ENCODE measurements around the gene SMIM10L2A.

DNA sequence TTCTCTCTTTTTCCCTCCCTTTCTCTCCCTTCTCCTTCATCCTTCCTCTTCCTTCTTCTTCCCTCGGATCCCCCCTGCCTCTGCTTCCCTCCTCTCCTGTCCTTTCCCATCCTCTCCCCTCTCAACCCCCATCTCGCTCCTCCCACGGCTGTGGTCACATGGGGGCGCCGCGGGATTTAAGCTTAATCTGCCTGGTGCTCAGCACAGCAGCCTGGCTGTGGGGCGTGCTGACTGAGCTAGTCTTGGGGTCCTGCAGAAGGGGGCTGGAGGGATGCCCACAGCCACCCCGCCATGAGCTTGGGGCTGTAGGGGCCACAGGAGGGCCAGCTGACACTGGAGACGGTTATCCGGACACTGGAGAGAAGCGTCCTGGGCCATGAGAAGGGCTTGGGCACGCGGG lies 10.7 kb downstream of the SMIM10L2A start:
- no peak for TF ChIP-seq ZNF76 (tag by site-specific recombination; IDR thresholded peaks at IDR 0.05; ENCODE audit: borderline replicate concordance, low read depth)
- TF ChIP-seq, protein P1, sequence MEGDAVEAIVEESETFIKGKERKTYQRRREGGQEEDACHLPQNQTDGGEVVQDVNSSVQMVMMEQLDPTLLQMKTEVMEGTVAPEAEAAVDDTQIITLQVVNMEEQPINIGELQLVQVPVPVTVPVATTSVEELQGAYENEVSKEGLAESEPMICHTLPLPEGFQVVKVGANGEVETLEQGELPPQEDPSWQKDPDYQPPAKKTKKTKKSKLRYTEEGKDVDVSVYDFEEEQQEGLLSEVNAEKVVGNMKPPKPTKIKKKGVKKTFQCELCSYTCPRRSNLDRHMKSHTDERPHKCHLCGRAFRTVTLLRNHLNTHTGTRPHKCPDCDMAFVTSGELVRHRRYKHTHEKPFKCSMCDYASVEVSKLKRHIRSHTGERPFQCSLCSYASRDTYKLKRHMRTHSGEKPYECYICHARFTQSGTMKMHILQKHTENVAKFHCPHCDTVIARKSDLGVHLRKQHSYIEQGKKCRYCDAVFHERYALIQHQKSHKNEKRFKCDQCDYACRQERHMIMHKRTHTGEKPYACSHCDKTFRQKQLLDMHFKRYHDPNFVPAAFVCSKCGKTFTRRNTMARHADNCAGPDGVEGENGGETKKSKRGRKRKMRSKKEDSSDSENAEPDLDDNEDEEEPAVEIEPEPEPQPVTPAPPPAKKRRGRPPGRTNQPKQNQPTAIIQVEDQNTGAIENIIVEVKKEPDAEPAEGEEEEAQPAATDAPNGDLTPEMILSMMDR (tag by site-specific recombination; IDR thresholded peaks at IDR 0.05), result no peak
- no peak for TF ChIP-seq ZNF404 (tag by site-specific recombination; IDR thresholded peaks at IDR 0.05)
- TF ChIP-seq ZNF248 (tag by site-specific recombination; IDR thresholded peaks at IDR 0.05), result no peak
- no peak for TF ChIP-seq ZNF544 (tag by site-specific recombination; IDR thresholded peaks at IDR 0.05)
- no peak for TF ChIP-seq ZNF146 (tag by site-specific recombination; IDR thresholded peaks at IDR 0.05)
- TF ChIP-seq ZFP3 (tag by site-specific recombination; IDR thresholded peaks at IDR 0.05; ENCODE audit: low read depth), result no peak
- no peak for TF ChIP-seq BCL11B (tag by site-specific recombination; IDR thresholded peaks at IDR 0.05; ENCODE audit: low read depth)
- no peak for TF ChIP-seq TCF7L2 (IDR thresholded peaks at IDR 0.05; ENCODE audit: borderline replicate concordance, low read depth, low read length)
- no peak for TF ChIP-seq ZBTB8A (tag by site-specific recombination; IDR thresholded peaks at IDR 0.05)
- no peak for TF ChIP-seq ZNF311 (tag by site-specific recombination; IDR thresholded peaks at IDR 0.05; ENCODE audit: borderline replicate concordance)

Measured in HEK293 (cell line).